Stimulated activated naive CD4-positive, alpha-beta T cell treated with Interleukin-2 at 50 U/mL for 16 hours (primary cell): ENCODE measurements around the gene FNIP1.
"Not testable (repeated sequence)": the region's sequence is repeated elsewhere in the genome, so short reads cannot be mapped to it uniquely, and the experiment has no call there.

Experiments used
- DNase-seq: peaks from one replicate; lab custom pipeline; 2025; lab: John Stamatoyannopoulos, UW

FNIP1 gene

GRCh38 chr5:131607903-131608540 is 188.8 kb downstream of the FNIP1 start:
- no peak for DNase-seq

GRCh38 chr5:131607418-131607817 is 189.4 kb downstream of the FNIP1 start:
- no peak for DNase-seq

- DNase-seq, result no peak
Observed at GRCh38 chr5:131605086-131605485, 191.7 kb downstream of the FNIP1 start.

- no peak for DNase-seq
Observed at GRCh38 chr5:131595088-131596033, 201.5 kb downstream of the FNIP1 start.

GRCh38 chr5:131593921-131594320 is 202.9 kb downstream of the FNIP1 start:
- DNase-seq, result no peak

- DNase-seq, result not testable (repeated sequence)
Observed at GRCh38 chr5:131593436-131593835, 203.4 kb downstream of the FNIP1 start.
